Measurements from ENCODE around the gene ACTR1A.

GRCh38 chr10:102499356-102499755 is 3.2 kb downstream of the ACTR1A start:
- no peak for TF ChIP-seq CTCF (conservative IDR thresholded peaks at IDR 0.05 in 1 of 2, IDR thresholded peaks at IDR 0.05 in 1 of 2; ENCODE audit: extremely low read depth in 1 of 2, insufficient read depth in 1 of 2, low read depth in 1 of 2, low read length in 2 of 2)
- no peak for TF ChIP-seq EZH2 (IDR thresholded peaks at IDR 0.05; ENCODE audit: borderline replicate concordance, low read length)
